ENCODE results near the gene ARIH2.
A peak's percentile ranks its signal among the peaks of the same experiment; 100 is the strongest.

ARIH2 gene

DNA sequence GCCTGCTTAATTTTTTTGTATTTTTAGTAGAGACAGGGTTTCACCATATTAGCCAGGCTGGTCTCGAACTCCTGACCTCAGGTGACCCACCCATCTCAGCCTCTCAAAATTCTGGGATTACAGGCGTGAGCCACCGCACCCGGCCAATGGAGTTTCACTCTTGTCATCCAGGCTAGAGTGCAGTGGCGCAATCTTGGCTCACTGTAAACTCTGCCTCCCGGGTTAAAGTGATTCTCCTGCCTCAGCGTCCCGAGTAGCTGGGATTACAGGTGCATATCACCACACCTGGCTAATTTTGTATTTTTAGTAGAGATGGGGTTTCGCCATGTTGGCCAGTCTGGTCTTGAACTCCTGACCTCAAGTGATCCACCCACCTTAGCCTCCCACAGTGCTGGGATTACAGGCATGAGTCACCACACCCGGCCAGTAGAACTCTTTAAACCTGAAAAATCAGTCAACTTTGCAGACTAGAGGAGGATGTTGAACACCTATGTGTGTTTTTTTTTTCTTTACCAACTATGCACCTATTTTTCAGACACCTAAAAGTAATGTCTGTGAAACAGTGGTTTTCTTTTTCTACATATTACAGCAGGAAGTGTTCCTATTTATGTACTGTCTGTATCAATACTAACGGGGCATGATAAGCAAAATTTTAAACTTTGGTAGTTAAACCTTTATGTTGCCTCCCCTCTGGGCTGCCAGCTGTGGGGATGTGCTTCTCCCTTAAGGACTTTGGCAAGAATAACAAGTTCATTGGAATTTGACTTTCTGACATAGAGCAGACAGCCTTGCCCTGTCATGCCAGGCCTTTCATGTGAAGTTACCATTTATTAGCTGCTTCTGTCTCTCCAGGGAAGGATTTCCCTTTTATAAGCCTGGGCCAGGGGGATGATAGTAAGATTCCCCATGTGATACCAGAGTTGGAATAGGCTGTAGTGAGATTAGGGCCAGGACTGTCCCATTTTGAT, 8.1 kb downstream of the ARIH2 start:
- peak in 3 of 42 donors; percentile 14 to 25 (median 21) for DNase-seq
- intact Hi-C loops (cut with DNase I), result no loop called here

GRCh38 chr3:48927928-48928327, 9.3 kb downstream of the ARIH2 start:
- no peak for DNase-seq
- intact Hi-C loops (cut with DNase I), result no loop called here

DNA sequence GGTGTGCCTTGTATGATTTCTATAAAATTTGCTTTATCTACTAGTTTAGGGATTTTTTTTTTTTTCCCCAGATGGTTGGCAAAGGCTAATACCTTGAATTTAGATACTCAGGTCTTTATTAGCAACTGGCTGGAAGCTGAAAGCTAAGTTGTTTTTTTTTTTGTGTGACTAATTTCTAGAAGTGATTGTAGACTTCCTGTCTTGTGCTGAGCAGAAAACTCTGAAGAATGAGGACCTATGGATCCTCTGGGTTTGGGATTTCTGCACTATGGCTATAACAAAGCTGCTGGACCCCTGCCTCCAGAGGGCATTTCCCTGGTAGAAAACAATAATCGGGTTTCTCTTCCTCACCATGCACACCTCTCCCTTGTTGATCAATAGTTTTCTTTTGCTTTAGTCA, 10.0 kb downstream of the ARIH2 start:
- intact Hi-C loops (cut with DNase I), result no loop called here
- DNase-seq, result no peak

GRCh38 chr3:48929358-48930035, 10.9 kb downstream of the ARIH2 start:
- no peak for DNase-seq
- intact Hi-C loops (cut with DNase I), result no loop called here

- intact Hi-C loops (cut with DNase I), result no loop called here
- no peak for DNase-seq
Observed at GRCh38 chr3:48930590-48930989, 11.9 kb downstream of the ARIH2 start.

- intact Hi-C loops (cut with DNase I), result no loop called here
- no peak for DNase-seq
Observed at GRCh38 chr3:48931944-48932580, 13.4 kb downstream of the ARIH2 start.

GRCh38 chr3:48934333-48934991, 15.8 kb downstream of the ARIH2 start:
- intact Hi-C loops (cut with DNase I), result no loop called here
- no peak for DNase-seq

- DNase-seq, result no peak
- intact Hi-C loops (cut with DNase I), result no loop called here
Observed at GRCh38 chr3:48935530-48935929, 16.9 kb downstream of the ARIH2 start.

GRCh38 chr3:48938156-48938555, 19.5 kb downstream of the ARIH2 start:
- DNase-seq, result no peak
- intact Hi-C loops (cut with DNase I), result no loop called here

- intact Hi-C loops (cut with DNase I), result no loop called here
Observed at GRCh38 chr3:48938689-48939088, 20.0 kb downstream of the ARIH2 start.

GRCh38 chr3:48945432-48945831, 26.8 kb downstream of the ARIH2 start:
- DNase-seq, result no peak
- intact Hi-C loops (cut with DNase I), result no loop called here

More at GRCh38 chr3:48938689-48939088, 20.0 kb downstream of the ARIH2 start:
- DNase-seq, result no peak

DNA sequence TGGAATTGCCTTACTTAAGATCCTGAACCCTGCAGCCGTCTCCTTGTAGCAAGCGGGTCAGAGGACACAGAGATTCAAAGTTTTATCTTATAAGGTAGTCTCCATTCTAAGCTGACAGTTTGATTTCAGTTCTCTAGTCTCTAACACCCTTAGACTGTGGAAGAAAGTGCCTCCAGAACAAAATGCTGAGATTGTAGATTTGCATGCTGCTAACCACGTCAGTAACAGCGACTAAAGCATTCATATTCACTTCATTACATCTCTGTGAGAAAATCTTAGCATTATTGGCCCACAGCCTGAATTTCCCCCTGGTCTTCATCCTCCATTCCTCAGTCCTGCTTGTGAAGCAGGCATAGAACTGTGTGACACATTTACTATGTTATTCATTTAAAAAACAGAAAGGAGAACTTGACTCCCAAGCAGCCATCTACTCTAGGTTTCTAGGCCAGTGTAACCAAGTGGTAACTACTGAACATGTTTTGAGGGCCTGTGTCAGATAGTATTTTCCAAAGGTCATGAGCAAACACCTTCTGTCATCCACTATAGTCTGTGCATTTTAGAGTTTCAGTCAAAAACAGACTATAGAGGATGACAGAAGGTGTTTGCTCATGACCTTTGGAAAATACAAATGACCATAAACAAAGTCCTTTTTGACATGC, 27.4 kb downstream of the ARIH2 start:
- intact Hi-C loops (cut with DNase I), result no loop called here

DNA sequence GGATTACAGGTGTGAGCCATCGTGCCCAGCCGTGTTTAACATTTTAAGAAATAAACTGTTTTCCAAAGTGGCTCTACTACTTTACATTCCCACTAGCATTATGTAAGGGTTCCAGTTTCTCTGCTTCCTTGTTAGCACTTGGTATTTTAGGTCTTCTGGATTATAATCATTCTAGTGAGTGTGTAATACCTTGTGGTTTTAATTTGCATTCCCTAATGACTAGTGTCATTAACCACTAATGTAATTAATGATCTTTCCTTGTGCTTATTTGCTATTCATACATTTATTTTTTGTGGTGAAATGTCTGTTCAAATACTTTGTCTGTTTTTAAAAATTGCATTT, 30.7 kb downstream of the ARIH2 start:
- no peak for DNase-seq
- intact Hi-C loops (cut with DNase I), result no loop called here

More for the DNA sequence above, 27.4 kb downstream of the ARIH2 start:
- no peak for DNase-seq

DNA sequence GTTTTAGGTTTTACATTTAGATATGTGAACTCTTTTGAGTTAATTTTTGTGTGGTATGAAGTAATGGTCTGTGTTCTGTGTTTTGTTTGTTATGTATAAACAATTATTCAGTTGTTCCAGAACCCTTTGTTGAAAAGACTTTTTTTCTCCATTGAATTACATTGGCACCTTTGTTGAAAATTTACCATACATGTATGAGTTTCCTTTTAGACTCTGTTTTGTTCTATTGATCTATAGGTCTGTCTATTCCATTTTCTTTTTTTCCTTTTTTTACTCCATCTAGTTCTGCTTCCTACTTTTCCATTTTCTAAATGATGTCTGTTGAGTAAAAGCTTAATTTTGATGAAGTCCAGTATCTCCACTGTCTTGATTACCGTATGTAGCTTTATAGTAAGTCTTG, 31.4 kb downstream of the ARIH2 start:
- DNase-seq, result no peak
- intact Hi-C loops (cut with DNase I), result no loop called here

DNA sequence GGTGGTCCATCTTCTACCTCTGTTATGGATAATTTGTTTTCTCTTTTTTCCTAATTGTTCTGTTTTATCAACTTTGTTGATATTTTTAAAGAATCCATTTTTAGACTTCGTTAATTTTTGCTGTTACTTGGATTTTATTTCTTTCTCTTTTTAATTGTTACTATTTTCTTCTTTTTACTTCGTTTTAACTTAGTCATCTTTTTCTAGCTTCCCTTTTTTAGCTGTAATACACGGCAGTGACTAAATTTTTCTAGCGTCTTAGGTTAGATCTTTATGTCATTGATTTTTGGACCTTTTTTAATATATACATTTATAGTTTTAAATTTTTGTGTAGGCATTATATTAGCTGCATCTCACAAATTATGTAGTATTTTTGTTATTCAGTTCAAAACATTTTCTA, 33.1 kb downstream of the ARIH2 start:
- intact Hi-C loops (cut with DNase I), result no loop called here

GRCh38 chr3:48952510-48953118, 34.0 kb downstream of the ARIH2 start:
- intact Hi-C loops (cut with DNase I), result no loop called here
- DNase-seq, result peak in 38 of 42 donors; percentile 17 to 78 (median 45)

More for the DNA sequence above, 33.1 kb downstream of the ARIH2 start:
- DNase-seq, result no peak

DNA sequence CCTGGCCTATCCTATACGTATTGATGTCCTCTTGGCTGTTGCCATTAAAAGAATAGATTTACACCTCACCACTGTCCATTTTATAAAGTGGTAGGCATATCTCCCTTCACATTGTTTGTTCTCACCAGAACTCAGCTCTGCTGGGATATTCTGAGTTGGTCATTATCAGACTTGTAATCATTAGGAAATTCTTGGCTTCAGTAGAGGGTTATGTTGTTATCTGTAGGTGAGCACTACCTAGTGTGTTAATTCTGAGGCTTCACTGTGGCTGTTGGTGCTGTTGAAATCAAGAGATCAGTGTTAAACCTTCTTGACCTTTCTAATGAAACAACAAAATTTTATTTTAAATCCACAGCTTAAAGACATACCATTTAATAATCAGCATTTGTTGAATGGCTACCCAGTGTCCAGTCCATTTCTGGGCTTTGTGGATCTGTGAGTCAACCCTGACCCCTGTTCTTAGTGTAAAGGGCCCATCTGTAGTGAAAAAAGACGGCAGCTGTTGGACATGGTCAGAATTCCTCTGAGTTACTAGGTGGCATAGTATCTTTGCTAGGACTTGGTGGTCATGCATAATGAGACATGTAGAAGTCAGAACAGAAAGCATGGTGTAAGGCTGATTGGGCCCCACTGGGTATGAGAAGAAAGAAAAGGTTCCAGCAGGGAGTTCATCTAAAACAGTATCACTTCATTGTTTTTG, 38.5 kb downstream of the ARIH2 start:
- intact Hi-C loops (cut with DNase I), result no loop called here

DNA sequence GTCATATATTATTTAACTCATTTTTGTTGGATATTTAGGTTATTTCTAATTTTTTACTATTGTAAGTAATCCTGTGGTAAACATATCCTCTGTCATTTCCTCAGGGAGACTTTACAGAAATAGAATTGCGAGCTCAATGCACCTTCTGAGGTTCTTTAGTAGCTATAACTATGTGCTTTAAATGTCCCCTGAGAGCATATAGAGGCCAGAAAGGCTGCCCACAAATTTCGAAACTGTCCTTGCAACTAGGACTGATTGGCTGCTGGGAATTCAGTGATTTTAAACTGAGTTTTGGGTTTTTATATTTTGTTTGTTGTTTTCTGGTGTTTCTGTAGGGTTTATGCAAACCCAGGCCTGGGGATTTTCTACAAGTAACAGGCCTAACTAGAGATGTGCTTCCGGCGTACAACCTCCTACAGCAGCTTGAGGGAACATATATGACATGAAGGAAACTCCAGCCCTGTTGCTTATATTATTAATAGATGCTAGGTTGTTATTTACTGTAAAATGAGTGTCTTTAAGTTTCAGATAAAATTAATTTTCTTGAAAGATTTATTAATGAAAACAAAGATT, 42.3 kb downstream of the ARIH2 start:
- intact Hi-C loops (cut with DNase I), result no loop called here
- no peak for DNase-seq

More for the DNA sequence above, 38.5 kb downstream of the ARIH2 start:
- DNase-seq, result no peak
